ENCODE data around the gene CDK5RAP3. TPM values are rescaled to one million over a fixed set of nuclear protein-coding genes. Genes with fewer than 3 reads are reported as not detected.

Gene CDK5RAP3
- total RNA-seq, 2 experiments from 2014 or later: 170 to 183 TPM

DNA sequence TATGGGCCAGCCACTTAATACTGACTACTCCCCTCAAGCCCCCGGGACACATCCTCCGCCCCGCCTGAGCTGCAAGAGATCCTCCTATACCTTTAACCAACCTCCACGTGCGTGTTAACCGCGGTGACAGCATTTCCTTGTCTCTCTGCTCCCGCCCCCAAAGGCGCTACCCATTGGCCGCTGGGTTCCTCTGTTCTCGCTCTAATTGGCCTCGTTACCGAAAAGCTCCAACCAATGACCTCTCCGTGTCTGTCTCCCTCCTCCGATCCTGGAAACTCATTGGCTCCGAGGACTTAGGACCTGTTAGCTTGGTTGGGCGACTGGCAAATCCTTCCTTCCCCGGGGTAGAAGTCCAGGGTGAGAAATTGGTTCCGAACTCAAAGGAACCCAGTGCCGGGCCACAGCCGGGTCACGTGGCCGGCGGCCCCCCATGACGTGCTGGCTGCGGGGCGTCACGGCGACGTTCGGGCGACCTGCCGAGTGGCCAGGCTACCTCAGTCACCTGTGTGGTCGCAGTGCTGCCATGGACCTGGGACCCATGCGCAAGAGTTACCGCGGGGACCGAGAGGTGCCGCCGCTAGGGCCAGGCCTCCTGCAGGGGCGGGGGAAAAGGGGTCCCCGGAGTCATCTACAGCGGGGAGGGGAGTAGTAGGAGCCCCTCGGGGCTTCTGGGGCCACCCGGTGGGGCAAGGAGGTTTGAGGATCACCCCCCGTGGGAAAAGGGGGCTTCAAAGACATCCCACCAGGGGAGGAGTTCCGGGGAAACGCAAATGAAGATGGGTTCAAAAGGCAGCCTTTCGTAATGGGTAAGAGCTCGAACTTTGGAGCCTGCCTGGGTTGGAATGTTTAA lies 29.4 kb upstream of the CDK5RAP3 start, which contains the start of gene PNPO:
PNPO (plus strand) TSS at position 326 of the 850 bp plus-strand sequence; CDS start at position 431, 105 bp downstream.
- Mint-ChIP-seq H3K27me3 (no peaks in the 10 kb centered on the region), H3K4me3 (peak within 1 kb of the TSS; percentile 95), H3K9me3 (no peaks in the 10 kb centered on the region), H3K4me1 (ENCODE audit: low read depth) (peaks cover 52% of the 10 kb centered on the region), H3K27ac (peak within 1 kb of the TSS; percentile 81), H3K36me3 (peaks cover 11% of the 10 kb centered on the region)
- peak; percentile 98 for DNase-seq
- CTCF ChIA-PET: interaction anchor here (0.8 to 17.6 kb wide), 9 partner anchors 8 to 671 kb away, joined by 3 to 290 read pairs (median 4); partner anchors contain the start of genes CDK5RAP3, LRRC46, MRPL10 and PRR15L
- intact Hi-C loops (cut with micrococcal nuclease): loop anchor here (1.0 to 5.0 kb wide), 6 partner anchors 29 to 234 kb away; partner anchors contain the start of genes CDK5RAP3, LRRC46, MRPL10 and SNX11
- POLR2A ChIA-PET: interaction anchor here (0.8 to 2.4 kb wide), 5 partner anchors 9 to 108 kb away, joined by 3 to 12 read pairs (median 3); partner anchors contain the start of gene SCRN2

DNA sequence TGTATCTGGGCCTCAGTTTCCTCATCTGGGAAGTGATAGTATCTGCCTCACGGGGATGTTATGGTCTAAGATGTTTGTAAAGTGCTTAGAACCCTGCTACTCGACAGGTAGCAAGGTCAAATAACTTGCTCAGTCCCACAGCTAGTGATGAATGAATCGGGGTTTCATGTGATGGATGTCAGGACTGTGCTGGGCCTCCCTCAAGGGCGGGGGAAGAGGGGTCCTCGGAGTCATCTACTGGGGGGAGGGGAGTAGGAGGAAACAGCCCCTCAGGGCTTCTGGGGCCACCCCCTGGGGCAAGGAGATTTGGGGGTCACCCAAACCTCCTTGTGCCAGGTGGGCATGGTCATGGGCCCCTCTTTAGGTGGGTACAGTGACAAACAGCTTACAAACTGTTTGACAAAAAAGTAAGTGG lies 28.8 kb upstream of the CDK5RAP3 start:
- DNase-seq: peak; percentile 49
- H3K36me3 Mint-ChIP-seq: peaks cover 14% of the 10 kb centered on the region
- intact Hi-C loops (cut with micrococcal nuclease): loop anchor here (5.0 kb wide), 1 partner anchor 235 kb away; no protein-coding TSS in a partner anchor

DNA sequence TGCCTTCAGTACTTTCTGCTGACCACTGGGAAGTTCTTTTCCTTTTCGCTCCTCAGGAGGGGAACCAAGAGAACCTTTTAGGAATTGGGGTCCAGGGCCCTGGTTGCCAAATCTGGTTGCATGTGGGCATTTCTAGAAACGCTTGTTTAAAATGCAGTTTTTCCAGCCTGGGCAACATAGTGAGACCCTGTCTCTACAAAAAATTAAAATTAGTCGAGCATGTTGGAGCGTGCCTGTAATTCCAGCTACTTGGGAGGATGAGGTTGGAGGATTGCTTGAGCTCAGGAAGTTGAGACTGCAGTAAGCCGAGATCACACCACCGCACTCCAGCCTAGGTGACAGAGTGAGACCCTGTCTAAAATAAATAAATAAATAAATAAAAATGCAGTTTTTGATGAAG lies 28.3 kb upstream of the CDK5RAP3 start:
- Mint-ChIP-seq H3K4me3 (peak overlapping the region; percentile 95), H3K9me3 (no peaks in the 10 kb centered on the region), H3K27me3 (no peaks in the 10 kb centered on the region), H3K4me1 (ENCODE audit: low read depth) (peaks cover 53% of the 10 kb centered on the region), H3K36me3 (peaks cover 16% of the 10 kb centered on the region), H3K27ac (no peak overlapping the region)
- ChIA-PET POLR2A (interaction anchor here (0.8 to 2.4 kb wide), 3 partner anchors 10 to 47 kb away, joined by 3 to 12 read pairs (median 3); partner anchors contain the start of gene SP2), CTCF (interaction anchor here (1.2 to 17.6 kb wide), 4 partner anchors 7 to 101 kb away, joined by 4 to 290 read pairs (median 14); partner anchors contain the start of genes CDK5RAP3 and SCRN2)
- intact Hi-C loops (cut with micrococcal nuclease): loop anchor here (5.0 kb wide), 1 partner anchor 235 kb away; no protein-coding TSS in a partner anchor
- no peak for DNase-seq

More for the DNA sequence above, 28.8 kb upstream of the CDK5RAP3 start:
- ChIA-PET POLR2A (interaction anchor here (1.2 to 2.4 kb wide), 2 partner anchors 9 to 47 kb away, joined by 3 to 12 read pairs; no protein-coding TSS in a partner anchor), CTCF (interaction anchor here (1.2 to 17.6 kb wide), 6 partner anchors 8 to 111 kb away, joined by 4 to 290 read pairs (median 6); partner anchors contain the start of genes CDK5RAP3, LRRC46, MRPL10 and SCRN2)
- Mint-ChIP-seq H3K27ac (peak overlapping the region; percentile 81), H3K4me1 (ENCODE audit: low read depth) (peaks cover 51% of the 10 kb centered on the region), H3K9me3 (no peaks in the 10 kb centered on the region), H3K4me3 (peak overlapping the region; percentile 95), H3K27me3 (no peaks in the 10 kb centered on the region)

DNA sequence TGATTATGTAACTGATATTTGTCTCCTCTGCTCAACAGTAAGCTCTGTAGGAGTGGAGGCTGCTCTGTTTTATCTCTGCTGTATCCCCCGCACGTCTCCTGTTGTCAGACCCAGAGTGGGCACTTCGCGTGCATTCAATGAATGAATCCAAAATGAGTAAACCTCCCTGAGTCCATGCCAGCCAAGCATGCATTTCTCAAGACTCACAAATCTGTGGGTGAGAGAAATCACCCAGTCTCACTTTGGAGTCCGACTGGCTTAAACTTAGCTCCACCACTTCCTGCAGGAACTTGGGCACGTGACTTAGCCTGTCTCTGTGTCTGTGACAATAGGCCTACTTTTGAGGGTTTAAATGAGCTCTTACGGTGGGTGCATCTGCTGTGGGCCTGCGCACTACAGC lies 25.8 kb upstream of the CDK5RAP3 start:
- no peaks in the 10 kb centered on the region for H3K9me3 Mint-ChIP-seq
- peaks cover 17% of the 10 kb centered on the region for H3K36me3 Mint-ChIP-seq
- CTCF ChIA-PET: interaction anchor here (0.6 to 17.6 kb wide), 8 partner anchors 8 to 104 kb away, joined by 3 to 290 read pairs (median 7); partner anchors contain the start of genes CDK5RAP3 and SCRN2
- no peak overlapping the region for H3K4me3 Mint-ChIP-seq
- H3K27me3 Mint-ChIP-seq: no peaks in the 10 kb centered on the region
- intact Hi-C loops (cut with micrococcal nuclease): no loop called here
- peak overlapping the region; percentile 46 for H3K27ac Mint-ChIP-seq
- POLR2A ChIA-PET: interaction anchor here (1.6 kb wide), 1 partner anchor 49 kb away, joined by 4 read pairs; the partner anchor contains the start of gene SP2
- no peak for DNase-seq
- H3K4me1 Mint-ChIP-seq (ENCODE audit: low read depth): peaks cover 55% of the 10 kb centered on the region

DNA sequence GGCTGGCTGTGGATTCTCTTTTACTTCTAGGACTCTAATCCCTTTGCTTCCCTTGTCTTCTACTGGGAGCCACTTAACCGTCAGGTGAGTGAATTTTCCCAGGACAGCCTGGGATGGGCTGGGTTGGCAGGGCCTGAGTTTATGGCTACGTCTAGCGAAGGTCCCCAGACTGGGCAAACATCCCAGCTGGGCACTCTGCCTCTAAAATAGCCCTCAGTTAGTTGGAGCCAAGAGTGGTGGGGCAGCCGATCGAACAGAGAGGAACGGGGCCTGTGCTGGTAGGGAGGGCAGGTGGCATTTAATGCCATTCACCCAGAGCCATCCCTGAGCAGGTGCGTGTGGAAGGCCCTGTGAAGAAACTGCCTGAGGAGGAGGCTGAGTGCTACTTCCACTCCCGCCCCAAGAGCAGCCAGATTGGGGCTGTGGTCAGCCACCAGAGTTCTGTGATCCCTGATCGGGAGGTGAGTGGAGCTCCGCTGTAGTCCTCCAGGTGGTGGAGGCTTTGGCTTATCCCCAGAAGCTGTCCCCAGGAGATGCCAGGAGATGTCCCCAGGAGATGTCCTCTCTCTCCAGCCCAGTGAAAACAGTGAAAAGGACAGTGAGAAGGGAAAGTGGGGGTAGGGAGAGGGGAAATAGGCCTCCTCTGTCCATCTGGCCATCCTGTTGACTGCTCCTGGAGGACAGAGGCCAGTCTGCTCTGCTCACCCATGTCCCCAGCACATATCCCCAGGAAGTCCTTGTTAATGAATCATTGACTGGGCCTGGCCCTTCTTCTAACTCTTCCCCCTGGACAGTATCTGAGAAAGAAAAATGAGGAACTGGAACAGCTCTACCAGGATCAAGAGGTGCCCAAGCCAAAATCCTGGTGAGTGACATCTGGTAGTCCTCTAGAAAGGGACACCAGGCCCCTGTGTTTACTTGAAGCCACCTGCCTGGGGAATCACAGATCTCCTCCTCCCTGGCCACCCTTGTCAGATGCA lies 25.1 kb upstream of the CDK5RAP3 start:
- CTCF ChIA-PET: interaction anchor here (0.9 to 17.6 kb wide), 14 partner anchors 9 to 680 kb away, joined by 3 to 290 read pairs (median 4); partner anchors contain the start of genes CDK5RAP3, HOXB9, PRR15L and SCRN2

DNA sequence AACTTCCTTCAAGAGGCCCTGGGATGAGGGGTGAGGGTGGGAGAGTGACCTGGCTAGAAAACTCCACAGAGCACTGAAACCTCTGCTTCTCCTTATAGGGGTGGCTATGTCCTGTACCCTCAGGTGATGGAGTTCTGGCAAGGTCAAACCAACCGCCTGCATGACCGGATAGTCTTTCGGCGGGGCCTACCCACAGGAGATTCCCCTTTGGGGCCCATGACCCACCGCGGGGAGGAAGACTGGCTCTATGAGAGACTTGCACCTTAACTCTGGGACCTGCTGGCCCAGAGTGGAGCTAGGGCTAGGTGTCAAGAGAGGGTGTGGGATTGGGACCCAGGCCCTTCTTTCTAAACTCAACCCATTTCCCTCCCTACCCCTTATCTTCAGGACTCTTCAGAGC lies 24.4 kb upstream of the CDK5RAP3 start:
- CTCF ChIA-PET: interaction anchor here (0.8 to 17.6 kb wide), 30 partner anchors 10 to 679 kb away, joined by 3 to 290 read pairs (median 4); partner anchors contain the start of genes CDK5RAP3, HOXB9, PRR15L and SCRN2
- POLR2A ChIA-PET: interaction anchor here (0.8 to 1.4 kb wide), 2 partner anchors 24 to 51 kb away, joined by 4 read pairs; partner anchors contain the start of gene CDK5RAP3
- H3K36me3 Mint-ChIP-seq: peaks cover 17% of the 10 kb centered on the region
- H3K4me3 Mint-ChIP-seq: no peak overlapping the region
- no peak overlapping the region for H3K27ac Mint-ChIP-seq
- no peak for DNase-seq
- intact Hi-C loops (cut with micrococcal nuclease): no loop called here
- peaks cover 45% of the 10 kb centered on the region for H3K4me1 Mint-ChIP-seq (ENCODE audit: low read depth)
- H3K27me3 Mint-ChIP-seq: no peaks in the 10 kb centered on the region
- H3K9me3 Mint-ChIP-seq: no peaks in the 10 kb centered on the region

More for the DNA sequence above, 25.1 kb upstream of the CDK5RAP3 start:
- Mint-ChIP-seq H3K4me3 (no peak overlapping the region), H3K36me3 (peaks cover 17% of the 10 kb centered on the region), H3K4me1 (ENCODE audit: low read depth) (peaks cover 50% of the 10 kb centered on the region), H3K27ac (peak overlapping the region; percentile 6), H3K9me3 (no peaks in the 10 kb centered on the region), H3K27me3 (no peaks in the 10 kb centered on the region)
- POLR2A ChIA-PET: interaction anchor here (0.8 to 1.4 kb wide), 2 partner anchors 25 to 51 kb away, joined by 4 read pairs; partner anchors contain the start of gene CDK5RAP3
- DNase-seq: no peak
- intact Hi-C loops (cut with micrococcal nuclease): no loop called here

DNA sequence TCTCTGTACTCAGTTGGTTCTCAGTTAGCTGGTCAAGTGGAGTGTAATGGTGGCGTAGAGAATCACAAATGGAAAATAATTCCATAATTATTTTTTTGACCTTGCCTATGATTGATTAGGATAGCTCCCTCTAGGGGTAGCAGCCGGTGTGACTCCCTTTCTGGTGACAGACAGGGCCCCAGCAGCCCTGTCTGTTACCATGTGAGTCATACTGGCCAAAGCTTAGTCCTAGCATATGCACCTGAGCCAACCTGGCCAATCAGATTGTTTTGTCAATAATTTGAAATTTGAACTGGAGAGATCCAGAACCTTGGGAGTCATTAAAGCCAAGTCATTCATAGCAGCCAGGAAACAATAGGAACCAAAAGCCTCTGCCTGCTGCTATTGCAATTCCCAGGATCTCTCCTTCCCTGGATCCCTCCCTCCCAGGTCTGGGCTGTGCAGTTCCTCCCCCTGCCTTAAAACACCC lies 23.9 kb upstream of the CDK5RAP3 start:
- Mint-ChIP-seq H3K9me3 (no peaks in the 10 kb centered on the region), H3K27ac (peak overlapping the region; percentile 54), H3K36me3 (peaks cover 17% of the 10 kb centered on the region), H3K4me3 (no peak overlapping the region), H3K27me3 (no peaks in the 10 kb centered on the region), H3K4me1 (ENCODE audit: low read depth) (peaks cover 43% of the 10 kb centered on the region)
- ChIA-PET CTCF (interaction anchor here (0.6 to 17.6 kb wide), 32 partner anchors 10 to 679 kb away, joined by 3 to 290 read pairs (median 4); partner anchors contain the start of genes CDK5RAP3, HOXB9, PRR15L and SCRN2), POLR2A (interaction anchor here (0.8 to 1.4 kb wide), 2 partner anchors 24 to 52 kb away, joined by 4 read pairs; partner anchors contain the start of gene CDK5RAP3)
- intact Hi-C loops (cut with micrococcal nuclease): loop anchor here (1.0 kb wide), 1 partner anchor 23 kb away; no protein-coding TSS in a partner anchor
- DNase-seq: peak; percentile 89

DNA sequence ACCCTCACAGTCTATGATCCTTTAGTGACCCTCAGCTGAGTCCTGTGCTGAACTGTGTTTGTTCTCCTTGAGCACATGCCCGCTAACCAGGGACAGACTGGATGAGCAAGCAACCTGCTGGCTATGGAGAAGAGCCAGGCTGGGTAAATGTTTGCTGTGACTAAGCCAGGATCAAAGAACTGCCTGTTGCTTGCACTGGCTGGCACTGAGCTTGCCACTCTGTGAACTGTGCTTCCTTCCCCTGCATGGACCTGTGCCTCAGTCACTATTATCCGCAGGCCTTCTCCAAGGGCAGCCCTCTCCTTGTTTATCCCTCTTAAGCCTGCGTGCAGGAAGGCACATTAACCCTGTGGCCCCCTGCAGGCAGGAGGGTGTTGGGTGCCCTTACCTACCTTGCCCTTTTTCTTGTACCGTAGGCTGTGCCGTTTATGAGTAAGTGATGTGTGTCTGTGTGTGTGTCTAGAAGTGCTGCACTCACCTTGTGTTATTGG lies 22.2 kb upstream of the CDK5RAP3 start:
- peak overlapping the region; percentile 23 for H3K27ac Mint-ChIP-seq
- no peak for DNase-seq
- intact Hi-C loops (cut with micrococcal nuclease): loop anchor here (1.0 kb wide), 1 partner anchor 70 kb away; no protein-coding TSS in a partner anchor
- H3K36me3 Mint-ChIP-seq: peaks cover 17% of the 10 kb centered on the region
- ChIA-PET POLR2A (interaction anchor here (1.4 kb wide), 1 partner anchor 22 kb away, joined by 7 read pairs; the partner anchor contains the start of gene CDK5RAP3), CTCF (interaction anchor here (0.6 to 17.6 kb wide), 22 partner anchors 8 to 384 kb away, joined by 3 to 290 read pairs (median 4); partner anchors contain the start of genes CDK5RAP3, PNPO, PRR15L and SP2)
- H3K9me3 Mint-ChIP-seq: no peaks in the 10 kb centered on the region
- no peaks in the 10 kb centered on the region for H3K27me3 Mint-ChIP-seq
- peaks cover 29% of the 10 kb centered on the region for H3K4me1 Mint-ChIP-seq (ENCODE audit: low read depth)
- H3K4me3 Mint-ChIP-seq: no peak overlapping the region

DNA sequence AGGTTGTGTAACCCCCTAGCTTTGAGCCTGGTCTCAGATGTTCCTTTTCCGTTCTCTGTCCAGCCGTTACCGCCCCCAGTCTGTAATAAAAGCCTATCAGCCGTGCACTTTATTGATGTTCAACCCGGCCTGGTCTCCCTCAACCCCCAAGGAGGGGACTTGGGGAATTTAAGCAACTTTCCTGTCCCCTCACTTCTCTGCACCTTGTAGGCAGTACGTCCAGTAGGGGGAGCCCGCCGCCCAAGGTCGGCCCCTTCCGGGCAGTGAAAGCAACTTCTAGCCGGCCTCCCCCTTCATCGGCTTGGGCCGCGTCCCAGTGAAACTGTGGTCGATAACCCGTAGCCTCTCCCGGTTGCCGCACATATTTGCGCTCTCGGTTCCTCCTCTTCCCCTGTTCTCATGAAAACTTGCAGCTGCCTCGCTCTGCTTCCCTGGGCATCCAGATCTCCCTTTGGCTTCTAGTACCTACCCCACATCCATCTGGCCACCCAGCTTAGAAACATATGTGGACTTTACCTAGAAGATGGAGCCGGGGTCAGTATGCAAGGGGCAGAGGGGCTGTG lies 21.6 kb upstream of the CDK5RAP3 start:
- Mint-ChIP-seq H3K4me1 (ENCODE audit: low read depth) (peaks cover 28% of the 10 kb centered on the region), H3K4me3 (peak overlapping the region; percentile 51), H3K27me3 (no peaks in the 10 kb centered on the region), H3K9me3 (no peaks in the 10 kb centered on the region), H3K27ac (peak overlapping the region; percentile 63), H3K36me3 (peaks cover 17% of the 10 kb centered on the region)
- intact Hi-C loops (cut with micrococcal nuclease): loop anchor here (1.0 kb wide), 1 partner anchor 69 kb away; no protein-coding TSS in a partner anchor
- peak; percentile 87 for DNase-seq
- POLR2A ChIA-PET: interaction anchor here (1.4 kb wide), 1 partner anchor 22 kb away, joined by 7 read pairs; the partner anchor contains the start of gene CDK5RAP3
- CTCF ChIA-PET: interaction anchor here (0.6 to 17.6 kb wide), 32 partner anchors 7 to 611 kb away, joined by 3 to 290 read pairs (median 4); partner anchors contain the start of genes CDK5RAP3, PNPO, PRR15L and SNX11
